ENCODE results near the gene TRIM9. TPM values are rescaled to one million over a fixed set of nuclear protein-coding genes. Genes with fewer than 3 reads are reported as not detected.

Gene TRIM9
- total RNA-seq, 1 donor from 2014 or later: 0.07 TPM

GRCh38 chr14:51058382-51058781 is 36.5 kb downstream of the TRIM9 start:
- no peak for DNase-seq (ENCODE audit: low read depth, low spot score)

GRCh38 chr14:51056421-51056820 is 38.5 kb downstream of the TRIM9 start:
- no peak for DNase-seq (ENCODE audit: low read depth, low spot score)

GRCh38 chr14:51053157-51053556 is 41.7 kb downstream of the TRIM9 start:
- DNase-seq (ENCODE audit: low read depth, low spot score): no peak

DNA sequence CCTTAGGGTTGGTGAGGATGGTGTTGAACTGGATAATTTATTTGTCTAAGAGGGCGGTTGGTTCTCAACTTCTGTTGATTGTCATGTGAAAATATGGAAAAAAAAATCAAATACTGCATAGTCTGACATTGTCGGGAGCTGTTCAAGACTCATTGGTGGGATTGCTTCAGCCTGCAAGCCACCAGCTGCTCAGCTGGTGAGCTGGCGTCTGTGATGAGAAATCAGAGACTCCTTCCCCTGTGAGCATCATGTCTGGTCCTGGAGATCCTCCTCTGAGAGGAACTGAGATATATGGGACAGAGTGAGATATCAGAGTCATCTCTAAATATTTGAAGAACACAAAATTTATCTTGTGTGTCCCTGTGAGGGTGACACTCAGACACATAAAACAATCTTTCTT is 49.9 kb downstream of the TRIM9 start:
- no peak for DNase-seq (ENCODE audit: low read depth, low spot score)

- DNase-seq (ENCODE audit: low read depth, low spot score): no peak
Measured at GRCh38 chr14:51041883-51042282, 53.0 kb downstream of the TRIM9 start.

DNA sequence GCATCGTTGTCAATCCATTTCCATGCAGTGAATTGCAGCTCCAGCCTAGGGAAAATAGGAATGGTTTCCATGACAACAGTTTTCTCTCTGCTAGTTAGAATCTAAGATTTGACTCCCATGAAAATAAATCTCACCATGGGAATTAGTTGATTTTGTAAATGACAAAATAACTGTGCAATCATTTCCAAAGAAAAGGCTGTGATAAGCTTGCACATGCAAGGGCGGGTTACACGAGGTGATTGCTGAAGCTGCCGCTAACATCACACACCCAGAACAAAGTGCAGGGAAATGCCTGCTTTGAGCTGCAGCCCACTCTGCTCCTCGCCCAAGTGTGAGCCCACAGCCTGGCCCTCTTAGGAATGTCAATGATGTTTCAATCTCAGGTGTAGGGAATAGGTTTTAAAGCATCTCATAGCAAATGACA is 53.8 kb downstream of the TRIM9 start:
- no peak for DNase-seq (ENCODE audit: low read depth, low spot score)

- DNase-seq (ENCODE audit: low read depth, low spot score): no peak
Measured at GRCh38 chr14:51039252-51039651, 55.7 kb downstream of the TRIM9 start.

- no peak for DNase-seq (ENCODE audit: low read depth, low spot score)
Measured at GRCh38 chr14:51035611-51036192, 59.2 kb downstream of the TRIM9 start.

DNA sequence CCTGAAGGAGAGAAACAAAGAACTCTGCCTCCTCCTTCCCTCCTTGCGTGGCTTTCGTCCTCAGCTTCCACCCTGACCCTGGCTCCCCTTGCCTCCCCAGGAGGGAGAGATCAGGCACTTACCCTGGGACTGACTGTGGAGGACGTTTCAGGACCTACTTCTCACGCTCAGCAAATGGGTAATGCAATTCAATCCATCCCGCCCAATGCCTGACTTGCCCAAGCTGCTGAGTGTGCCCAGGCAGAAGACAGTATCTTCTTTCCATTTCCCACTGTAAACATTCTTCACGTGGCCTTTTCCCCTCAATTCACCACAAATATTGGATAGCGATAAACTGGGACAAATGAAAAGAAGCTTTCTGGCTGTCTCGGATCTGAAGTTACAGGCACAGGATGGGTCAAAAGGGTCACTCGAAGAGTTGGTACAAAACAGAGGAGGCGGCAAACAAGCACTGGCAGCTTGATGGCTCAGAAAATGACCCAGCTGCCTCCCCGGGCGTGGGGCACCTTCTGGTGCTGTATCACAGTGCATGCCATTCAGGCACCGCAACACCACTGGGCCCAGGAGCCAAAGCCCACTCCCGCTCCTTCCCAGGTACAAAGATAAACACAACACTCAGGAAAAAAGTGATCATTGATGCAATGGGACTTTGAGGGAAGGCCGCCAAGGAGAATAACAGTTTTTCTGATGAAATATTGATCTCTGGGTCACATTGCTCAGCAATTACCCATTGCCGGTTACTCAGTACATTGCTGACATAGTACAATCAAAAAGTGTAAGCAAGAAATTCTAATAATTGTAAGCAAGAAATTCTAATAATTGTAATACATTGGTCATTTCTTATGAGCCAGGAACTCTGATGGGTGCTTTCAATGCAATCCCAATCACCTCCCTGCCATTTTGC is 65.8 kb downstream of the TRIM9 start:
- no peak for DNase-seq (ENCODE audit: low read depth, low spot score)

DNA sequence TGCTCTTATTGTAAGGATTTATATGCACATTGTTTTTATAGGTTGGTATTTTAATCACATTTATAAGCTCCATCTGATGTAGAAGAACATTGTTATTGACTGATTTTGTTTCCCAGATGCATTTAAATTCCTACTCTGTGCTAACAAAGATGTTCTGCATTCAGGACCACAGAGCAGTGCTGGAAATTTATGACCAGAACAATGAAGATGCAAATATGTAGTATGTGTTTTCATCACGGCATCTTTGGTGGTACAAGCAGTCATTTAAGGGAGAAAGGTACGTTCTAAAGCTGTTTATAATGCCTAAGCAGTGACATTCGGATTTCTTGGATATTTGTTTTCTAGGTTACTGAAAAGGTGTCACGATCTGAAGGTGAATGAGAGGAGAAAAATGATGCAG is 66.5 kb downstream of the TRIM9 start:
- no peak for DNase-seq (ENCODE audit: low read depth, low spot score)

GRCh38 chr14:51024377-51024776 is 70.5 kb downstream of the TRIM9 start:
- DNase-seq (ENCODE audit: low read depth, low spot score): no peak

DNA sequence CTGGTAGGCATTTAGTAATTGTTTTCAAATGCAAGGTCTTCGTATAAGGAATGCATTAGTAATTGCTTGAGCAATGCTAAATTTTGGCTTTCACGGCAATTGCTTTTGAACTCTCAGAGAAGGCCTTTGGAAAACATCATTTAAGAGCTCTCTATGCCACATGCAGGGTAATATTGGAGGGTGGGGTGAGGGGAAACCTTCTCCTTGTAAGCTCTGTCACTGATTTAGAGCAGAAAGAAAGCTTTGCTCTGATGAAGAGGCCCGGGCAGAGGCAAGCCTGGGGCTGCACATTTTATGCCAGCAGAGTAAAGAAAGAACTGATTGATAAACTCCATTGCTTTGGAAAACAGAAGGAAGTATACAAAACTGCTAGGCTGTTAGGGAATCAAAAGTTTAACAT is 70.9 kb downstream of the TRIM9 start:
- no peak for DNase-seq (ENCODE audit: low read depth, low spot score)

GRCh38 chr14:51022769-51023168 is 72.1 kb downstream of the TRIM9 start:
- DNase-seq (ENCODE audit: low read depth, low spot score): no peak

GRCh38 chr14:51020024-51020710 is 74.7 kb downstream of the TRIM9 start:
- no peak for DNase-seq (ENCODE audit: low read depth, low spot score)

GRCh38 chr14:51019089-51019488 is 75.8 kb downstream of the TRIM9 start:
- no peak for DNase-seq (ENCODE audit: low read depth, low spot score)

DNA sequence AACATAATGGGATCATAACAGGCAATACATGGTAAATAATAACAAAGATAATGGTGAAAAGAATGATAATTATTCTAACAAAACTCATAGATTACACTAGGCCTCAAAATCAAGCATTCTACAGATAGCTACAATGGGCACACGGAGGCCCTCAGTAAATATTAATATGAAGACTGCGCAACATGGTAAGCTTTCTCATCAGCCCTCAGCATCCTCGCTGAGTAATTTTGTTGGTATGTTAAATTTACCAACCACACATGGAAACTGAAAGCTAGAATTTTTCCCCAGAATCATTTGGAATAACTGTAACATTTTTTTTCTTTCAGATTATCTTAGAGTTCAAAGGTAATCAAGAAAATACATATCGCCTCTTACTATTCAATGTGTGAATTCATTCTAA is 76.4 kb downstream of the TRIM9 start:
- no peak for DNase-seq (ENCODE audit: low read depth, low spot score)

DNA sequence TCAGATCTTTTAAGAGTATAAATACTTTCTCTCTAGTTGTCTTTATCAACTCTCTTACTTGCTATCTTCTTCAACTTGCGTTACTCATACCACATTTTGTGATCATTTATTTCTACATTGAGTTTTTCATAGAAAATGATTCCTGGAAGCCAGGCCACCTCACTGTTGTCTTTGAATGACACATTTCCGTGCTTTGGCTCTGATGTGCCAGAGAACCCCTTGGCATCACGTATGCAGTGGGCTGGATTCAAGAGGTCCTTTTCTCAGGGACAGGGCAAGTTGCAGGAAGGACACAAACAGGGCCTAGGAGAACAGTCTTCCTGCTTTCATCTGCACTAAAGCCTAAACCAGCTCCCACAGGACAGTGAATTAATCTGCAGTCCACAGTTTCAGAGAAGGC is 80.3 kb downstream of the TRIM9 start:
- DNase-seq (ENCODE audit: low read depth, low spot score): no peak

GRCh38 chr14:51014086-51014485 is 80.8 kb downstream of the TRIM9 start:
- DNase-seq (ENCODE audit: low read depth, low spot score): no peak

GRCh38 chr14:51012055-51012454 is 82.8 kb downstream of the TRIM9 start:
- no peak for DNase-seq (ENCODE audit: low read depth, low spot score)

- no peak for DNase-seq (ENCODE audit: low read depth, low spot score)
Measured at GRCh38 chr14:51008446-51008845, 86.5 kb downstream of the TRIM9 start.

- DNase-seq (ENCODE audit: low read depth, low spot score): no peak
Measured at GRCh38 chr14:51006781-51007211, 88.1 kb downstream of the TRIM9 start.

GRCh38 chr14:51006324-51006723 is 88.6 kb downstream of the TRIM9 start:
- DNase-seq (ENCODE audit: low read depth, low spot score): no peak

All from pulmonary artery endothelial cell (primary cell).